Measurements from ENCODE around the gene ILF3.

DNA sequence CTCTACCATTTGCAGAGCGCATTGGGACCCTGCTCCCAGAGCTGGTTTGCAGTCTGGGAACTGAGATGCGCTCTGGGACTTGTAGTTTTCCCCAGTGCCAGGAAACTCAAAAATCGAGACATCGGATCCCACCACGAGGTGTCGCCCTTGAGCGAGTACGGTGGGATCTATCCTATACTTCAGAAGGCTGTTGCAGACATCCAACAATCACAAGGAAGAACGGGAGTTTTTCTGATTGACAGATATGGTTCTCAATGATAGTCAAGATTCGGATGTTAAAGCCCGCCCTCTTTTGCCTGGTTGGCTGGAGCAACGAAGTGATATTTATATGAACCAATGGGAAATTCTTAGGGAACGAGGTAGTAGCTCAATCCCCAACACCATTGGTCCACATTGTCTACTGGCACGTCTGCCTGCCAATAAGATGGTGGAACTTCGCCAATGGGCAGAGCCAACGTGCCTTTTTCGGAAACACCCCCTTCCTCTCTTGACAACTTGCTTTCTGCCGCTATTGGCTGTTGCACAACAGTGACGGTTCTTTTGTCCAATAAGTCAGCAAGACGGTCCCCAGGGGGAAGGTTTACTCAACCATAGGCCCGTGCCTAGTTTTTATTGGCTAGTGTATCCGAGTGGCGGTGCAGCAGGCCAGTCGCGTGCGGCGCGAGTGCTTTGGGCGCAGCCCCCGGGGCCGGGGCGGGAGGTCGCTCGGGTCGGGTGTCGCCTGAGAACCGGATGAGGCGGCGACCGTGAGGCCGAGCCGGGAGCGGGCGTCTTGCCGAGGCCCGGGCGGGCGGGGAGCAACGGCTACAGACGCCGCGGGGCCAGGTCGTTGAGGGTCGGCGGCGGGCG, 63.4 kb downstream of the ILF3 start, which contains the start of gene DNM2:
- TF ChIP-seq CREB1 (CRISPR knock-in tag; IDR thresholded peaks at IDR 0.05; ENCODE audit: low read depth) (peak; percentile 89), POLR2AphosphoS5 (IDR thresholded peaks at IDR 0.05; ENCODE audit: low read depth) (peak; percentile 72), EZH2 (IDR thresholded peaks at IDR 0.05; ENCODE audit: low read depth, unreplicated experiment) (no peak)
- TF ChIP-seq, protein P1, sequence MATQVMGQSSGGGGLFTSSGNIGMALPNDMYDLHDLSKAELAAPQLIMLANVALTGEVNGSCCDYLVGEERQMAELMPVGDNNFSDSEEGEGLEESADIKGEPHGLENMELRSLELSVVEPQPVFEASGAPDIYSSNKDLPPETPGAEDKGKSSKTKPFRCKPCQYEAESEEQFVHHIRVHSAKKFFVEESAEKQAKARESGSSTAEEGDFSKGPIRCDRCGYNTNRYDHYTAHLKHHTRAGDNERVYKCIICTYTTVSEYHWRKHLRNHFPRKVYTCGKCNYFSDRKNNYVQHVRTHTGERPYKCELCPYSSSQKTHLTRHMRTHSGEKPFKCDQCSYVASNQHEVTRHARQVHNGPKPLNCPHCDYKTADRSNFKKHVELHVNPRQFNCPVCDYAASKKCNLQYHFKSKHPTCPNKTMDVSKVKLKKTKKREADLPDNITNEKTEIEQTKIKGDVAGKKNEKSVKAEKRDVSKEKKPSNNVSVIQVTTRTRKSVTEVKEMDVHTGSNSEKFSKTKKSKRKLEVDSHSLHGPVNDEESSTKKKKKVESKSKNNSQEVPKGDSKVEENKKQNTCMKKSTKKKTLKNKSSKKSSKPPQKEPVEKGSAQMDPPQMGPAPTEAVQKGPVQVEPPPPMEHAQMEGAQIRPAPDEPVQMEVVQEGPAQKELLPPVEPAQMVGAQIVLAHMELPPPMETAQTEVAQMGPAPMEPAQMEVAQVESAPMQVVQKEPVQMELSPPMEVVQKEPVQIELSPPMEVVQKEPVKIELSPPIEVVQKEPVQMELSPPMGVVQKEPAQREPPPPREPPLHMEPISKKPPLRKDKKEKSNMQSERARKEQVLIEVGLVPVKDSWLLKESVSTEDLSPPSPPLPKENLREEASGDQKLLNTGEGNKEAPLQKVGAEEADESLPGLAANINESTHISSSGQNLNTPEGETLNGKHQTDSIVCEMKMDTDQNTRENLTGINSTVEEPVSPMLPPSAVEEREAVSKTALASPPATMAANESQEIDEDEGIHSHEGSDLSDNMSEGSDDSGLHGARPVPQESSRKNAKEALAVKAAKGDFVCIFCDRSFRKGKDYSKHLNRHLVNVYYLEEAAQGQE (IDR thresholded peaks at IDR 0.05; ENCODE audit: unreplicated experiment): no peak
- TF ChIP-seq, protein P2, sequence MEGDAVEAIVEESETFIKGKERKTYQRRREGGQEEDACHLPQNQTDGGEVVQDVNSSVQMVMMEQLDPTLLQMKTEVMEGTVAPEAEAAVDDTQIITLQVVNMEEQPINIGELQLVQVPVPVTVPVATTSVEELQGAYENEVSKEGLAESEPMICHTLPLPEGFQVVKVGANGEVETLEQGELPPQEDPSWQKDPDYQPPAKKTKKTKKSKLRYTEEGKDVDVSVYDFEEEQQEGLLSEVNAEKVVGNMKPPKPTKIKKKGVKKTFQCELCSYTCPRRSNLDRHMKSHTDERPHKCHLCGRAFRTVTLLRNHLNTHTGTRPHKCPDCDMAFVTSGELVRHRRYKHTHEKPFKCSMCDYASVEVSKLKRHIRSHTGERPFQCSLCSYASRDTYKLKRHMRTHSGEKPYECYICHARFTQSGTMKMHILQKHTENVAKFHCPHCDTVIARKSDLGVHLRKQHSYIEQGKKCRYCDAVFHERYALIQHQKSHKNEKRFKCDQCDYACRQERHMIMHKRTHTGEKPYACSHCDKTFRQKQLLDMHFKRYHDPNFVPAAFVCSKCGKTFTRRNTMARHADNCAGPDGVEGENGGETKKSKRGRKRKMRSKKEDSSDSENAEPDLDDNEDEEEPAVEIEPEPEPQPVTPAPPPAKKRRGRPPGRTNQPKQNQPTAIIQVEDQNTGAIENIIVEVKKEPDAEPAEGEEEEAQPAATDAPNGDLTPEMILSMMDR (conservative IDR thresholded peaks at IDR 0.05; ENCODE audit: low read depth in 2 of 2): peak; percentile 74 to 97
